ENCODE data around the gene NID1. TPM values are rescaled to one million over a fixed set of nuclear protein-coding genes. Genes with fewer than 3 reads are reported as not detected.

NID1 gene
- total RNA-seq, 1 donor from 2014 or later = 32.5 TPM

DNA sequence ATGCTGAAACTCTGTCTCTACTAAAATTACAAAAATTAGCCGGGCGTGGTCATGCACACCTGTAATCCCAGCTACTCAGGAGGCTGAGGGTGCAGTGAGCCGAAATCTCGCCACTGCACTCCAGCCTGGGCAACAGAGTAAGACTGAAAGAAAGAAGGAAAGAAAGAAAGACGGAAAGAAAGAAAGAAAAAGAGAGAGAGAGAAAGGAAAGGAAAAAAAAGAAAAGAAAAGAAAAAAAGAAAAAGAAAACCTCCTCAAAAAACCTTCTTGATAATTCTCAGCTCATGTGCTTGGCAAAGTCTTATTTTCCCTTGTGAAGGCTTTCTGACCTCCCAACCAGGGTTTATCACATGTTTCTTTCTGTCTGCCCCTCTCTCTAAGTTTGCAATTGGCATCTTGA lies 7.3 kb downstream of the NID1 start:
- Histone ChIP-seq H3K36me3 (no peaks in the 10 kb centered on the region), H3K4me1 (peaks cover 23% of the 10 kb centered on the region), H3K79me2 (ENCODE audit: low read depth) (peaks cover 12% of the 10 kb centered on the region), H3K27ac (no peak overlapping the region), H3F3A (ENCODE audit: low read depth) (peaks cover 7% of the 10 kb centered on the region), H4K20me1 (ENCODE audit: low read depth) (no peaks in the 10 kb centered on the region), H3K9ac (no peak overlapping the region), H2AFZ (replicated peaks) (no peak overlapping the region), H3K9me3 (ENCODE audit: low read depth) (no peaks in the 10 kb centered on the region), H3K4me2 (peak overlapping the region; percentile 67), H3K4me3 (no peak overlapping the region), H3K27me3 (peaks cover 1% of the 10 kb centered on the region)
- Mint-ChIP-seq H3K4me1 (peaks cover 15% of the 10 kb centered on the region), H3K9me3 (peaks cover 5% of the 10 kb centered on the region), H3K27ac (no peak overlapping the region), H3K4me3 (no peak overlapping the region), H3K27me3 (ENCODE audit: insufficient read depth, low read depth) (peaks cover 4% of the 10 kb centered on the region), H3K36me3 (peaks cover 3% of the 10 kb centered on the region)
- TF ChIP-seq, protein P1, sequence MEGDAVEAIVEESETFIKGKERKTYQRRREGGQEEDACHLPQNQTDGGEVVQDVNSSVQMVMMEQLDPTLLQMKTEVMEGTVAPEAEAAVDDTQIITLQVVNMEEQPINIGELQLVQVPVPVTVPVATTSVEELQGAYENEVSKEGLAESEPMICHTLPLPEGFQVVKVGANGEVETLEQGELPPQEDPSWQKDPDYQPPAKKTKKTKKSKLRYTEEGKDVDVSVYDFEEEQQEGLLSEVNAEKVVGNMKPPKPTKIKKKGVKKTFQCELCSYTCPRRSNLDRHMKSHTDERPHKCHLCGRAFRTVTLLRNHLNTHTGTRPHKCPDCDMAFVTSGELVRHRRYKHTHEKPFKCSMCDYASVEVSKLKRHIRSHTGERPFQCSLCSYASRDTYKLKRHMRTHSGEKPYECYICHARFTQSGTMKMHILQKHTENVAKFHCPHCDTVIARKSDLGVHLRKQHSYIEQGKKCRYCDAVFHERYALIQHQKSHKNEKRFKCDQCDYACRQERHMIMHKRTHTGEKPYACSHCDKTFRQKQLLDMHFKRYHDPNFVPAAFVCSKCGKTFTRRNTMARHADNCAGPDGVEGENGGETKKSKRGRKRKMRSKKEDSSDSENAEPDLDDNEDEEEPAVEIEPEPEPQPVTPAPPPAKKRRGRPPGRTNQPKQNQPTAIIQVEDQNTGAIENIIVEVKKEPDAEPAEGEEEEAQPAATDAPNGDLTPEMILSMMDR (IDR thresholded peaks at IDR 0.05) = no peak
- TF ChIP-seq EZH2 (IDR thresholded peaks at IDR 0.05) (no peak), EZH2phosphoT487 (IDR thresholded peaks at IDR 0.05) (no peak)
- DNase-seq (ENCODE audit: low spot score) = no peak

DNA sequence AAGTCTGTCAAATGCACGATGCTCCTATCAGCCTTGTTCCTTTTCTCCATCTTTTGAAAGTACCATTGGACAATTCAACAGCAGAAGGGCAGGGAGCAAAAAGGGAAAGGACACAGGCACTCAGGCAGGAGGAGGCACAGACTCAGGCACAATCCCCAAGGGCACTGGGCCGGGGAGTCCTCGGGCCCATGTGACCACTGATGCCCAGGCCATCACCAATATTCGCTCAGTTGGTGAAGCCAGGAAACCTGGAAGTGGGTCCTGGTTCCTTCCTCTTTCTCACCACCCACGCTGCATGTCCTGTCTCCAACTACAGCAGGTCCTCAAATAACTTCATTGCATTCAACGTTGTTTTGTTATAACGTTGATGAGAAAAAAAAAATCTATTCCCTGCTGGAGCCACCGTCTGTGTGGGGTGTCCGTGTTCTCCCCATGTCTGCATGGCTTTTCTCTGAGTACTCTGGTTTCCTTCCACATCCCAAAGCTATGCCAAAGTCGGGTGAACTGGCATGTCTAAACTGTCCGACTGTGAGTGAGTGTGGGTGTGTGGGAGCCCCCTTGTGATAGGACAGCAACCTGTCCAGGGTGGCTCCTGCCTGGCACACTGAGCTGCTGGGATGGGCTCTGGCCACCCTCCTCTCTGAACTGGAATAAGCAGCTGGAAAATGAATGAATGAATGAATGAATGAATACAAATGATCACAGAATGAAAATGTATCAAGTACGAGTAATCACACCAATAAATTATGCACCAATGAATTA lies 12.5 kb downstream of the NID1 start:
- Histone ChIP-seq H2AFZ (replicated peaks) (no peak overlapping the region), H4K20me1 (ENCODE audit: low read depth) (peaks cover 4% of the 10 kb centered on the region), H3K27me3 (no peaks in the 10 kb centered on the region), H3K9ac (no peak overlapping the region), H3K36me3 (no peaks in the 10 kb centered on the region), H3K27ac (no peak overlapping the region), H3K79me2 (ENCODE audit: low read depth) (peaks cover 4% of the 10 kb centered on the region), H3K4me2 (no peak overlapping the region), H3F3A (ENCODE audit: low read depth) (no peaks in the 10 kb centered on the region), H3K4me1 (peaks cover 14% of the 10 kb centered on the region), H3K9me3 (ENCODE audit: low read depth) (no peaks in the 10 kb centered on the region), H3K4me3 (no peak overlapping the region)
- H3K36me3 Mint-ChIP-seq = peaks cover 4% of the 10 kb centered on the region
- peaks cover 5% of the 10 kb centered on the region for H3K9me3 Mint-ChIP-seq
- no peak overlapping the region for H3K4me3 Mint-ChIP-seq
- peaks cover 15% of the 10 kb centered on the region for H3K4me1 Mint-ChIP-seq
- no peak overlapping the region for H3K27ac Mint-ChIP-seq
- TF ChIP-seq, protein P1 (IDR thresholded peaks at IDR 0.05) = no peak
- TF ChIP-seq EZH2phosphoT487 (IDR thresholded peaks at IDR 0.05) = no peak
- TF ChIP-seq EZH2 (IDR thresholded peaks at IDR 0.05) = no peak
- no peak for DNase-seq (ENCODE audit: low spot score)
- H3K27me3 Mint-ChIP-seq (ENCODE audit: insufficient read depth, low read depth) = peaks cover 8% of the 10 kb centered on the region

DNA sequence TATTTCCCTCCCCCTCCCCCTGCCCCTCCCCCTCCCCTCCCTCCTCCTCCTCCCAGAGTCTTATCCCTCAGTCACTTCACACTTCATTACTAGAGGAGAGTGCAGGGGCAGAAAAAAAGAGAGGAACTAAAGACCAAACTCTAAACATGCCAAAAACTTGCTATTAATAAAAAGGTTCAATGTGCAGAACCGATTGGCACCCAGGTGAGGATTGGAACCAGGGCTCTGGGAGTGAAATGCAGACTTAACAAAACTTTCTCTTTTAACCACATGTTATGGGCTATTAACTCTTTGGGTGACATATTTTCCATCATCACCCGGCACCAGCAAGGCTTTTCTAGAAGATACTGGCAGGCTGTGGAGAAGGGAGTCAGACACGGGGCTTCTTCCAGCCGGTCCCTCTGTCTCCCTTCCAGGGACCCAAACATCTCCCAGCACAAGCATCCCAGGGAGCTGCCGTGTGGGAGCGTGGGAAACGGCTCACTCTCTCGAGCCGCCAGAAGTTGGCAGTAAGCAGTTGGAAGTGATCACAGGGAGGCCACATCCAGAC lies 13.6 kb downstream of the NID1 start:
- H3K4me1 Mint-ChIP-seq = peaks cover 13% of the 10 kb centered on the region
- H3K27ac Mint-ChIP-seq = no peak overlapping the region
- H3K9ac ChIP-seq = no peak overlapping the region
- H4K20me1 ChIP-seq (ENCODE audit: low read depth) = peaks cover 4% of the 10 kb centered on the region
- peak overlapping the region; percentile 15 for H3K4me3 ChIP-seq
- H3K9me3 Mint-ChIP-seq = peaks cover 2% of the 10 kb centered on the region
- no peaks in the 10 kb centered on the region for H3F3A ChIP-seq (ENCODE audit: low read depth)
- TF ChIP-seq EZH2 (IDR thresholded peaks at IDR 0.05) (no peak), EZH2phosphoT487 (IDR thresholded peaks at IDR 0.05) (no peak)
- TF ChIP-seq, protein P1 (IDR thresholded peaks at IDR 0.05) = no peak
- H3K4me2 ChIP-seq = peak overlapping the region; percentile 61
- peak overlapping the region; percentile 79 for H2AFZ ChIP-seq (replicated peaks)
- peaks cover 14% of the 10 kb centered on the region for H3K4me1 ChIP-seq
- no peak overlapping the region for H3K27ac ChIP-seq
- no peaks in the 10 kb centered on the region for H3K36me3 ChIP-seq
- DNase-seq (ENCODE audit: low spot score) = peak; percentile 20
- peaks cover 2% of the 10 kb centered on the region for H3K36me3 Mint-ChIP-seq
- peaks cover 8% of the 10 kb centered on the region for H3K27me3 Mint-ChIP-seq (ENCODE audit: insufficient read depth, low read depth)
- no peak overlapping the region for H3K4me3 Mint-ChIP-seq
- H3K27me3 ChIP-seq = no peaks in the 10 kb centered on the region
- H3K79me2 ChIP-seq (ENCODE audit: low read depth) = no peaks in the 10 kb centered on the region
- H3K9me3 ChIP-seq (ENCODE audit: low read depth) = no peaks in the 10 kb centered on the region
